Measurements from ENCODE around the gene MPL.

- TF ChIP-seq CTCF (IDR thresholded peaks at IDR 0.05 in 2 of 3, conservative IDR thresholded peaks at IDR 0.05 in 1 of 3; ENCODE audit: control insufficient read depth in 2 of 3, extremely low read depth in 1 of 3, insufficient read depth in 1 of 3, low read depth in 3 of 3, low read length in 3 of 3), result no peak
- no peak for TF ChIP-seq ESRRA (IDR thresholded peaks at IDR 0.05; ENCODE audit: low read length)
- TF ChIP-seq CREB1 (IDR thresholded peaks at IDR 0.05; ENCODE audit: low read depth), result no peak
- TF ChIP-seq TCF12 (IDR thresholded peaks at IDR 0.05; ENCODE audit: low read depth, low read length), result no peak
- no peak for TF ChIP-seq ATF2 (IDR thresholded peaks at IDR 0.05; ENCODE audit: low read length)
Measured at GRCh38 chr1:43293896-43294760, 43.5 kb upstream of the MPL start.

Data from GM12878 (cell line).